Endodermal cell (in vitro differentiated cells): ENCODE data around the gene SCRN2. TPM values are rescaled to one million over a fixed set of nuclear protein-coding genes. Genes with fewer than 3 reads are reported as not detected.

Experiments used
- DNase-seq: peaks from one replicate; pipeline ENCODE4 v3.0.0-alpha.2; 2017
- H3K27ac ChIP-seq: 2 replicates; pipeline ENCODE4 v1.5.1; 2013; ENCODE audit warnings: mild to moderate bottlenecking, low read depth, low read length, moderate library complexity
- H3K27me3 ChIP-seq: 2 replicates; pipeline ENCODE4 v1.6.1; 2013; ENCODE audit warnings: mild to moderate bottlenecking, low read length, moderate library complexity; ENCODE audit not compliant: insufficient read depth, control insufficient read depth, poor library complexity, severe bottlenecking
- H3K36me3 ChIP-seq: 2 replicates; pipeline ENCODE4 v1.7.0; 2013; ENCODE audit warnings: mild to moderate bottlenecking, low read length, moderate library complexity; ENCODE audit not compliant: control insufficient read depth, insufficient read depth
- H3K4me1 ChIP-seq: one replicate; pipeline ENCODE4 v1.7.0; 2013; ENCODE audit warnings: low read length; ENCODE audit not compliant: control insufficient read depth, insufficient read depth
- H3K4me3 ChIP-seq: 2 replicates; pipeline ENCODE4 v1.5.1; 2013; ENCODE audit warnings: mild to moderate bottlenecking, low read length, moderate library complexity
- H3K9ac ChIP-seq: 2 replicates; pipeline ENCODE4 v1.6.1; 2013; ENCODE audit warnings: mild to moderate bottlenecking, low read length, moderate library complexity; ENCODE audit not compliant: poor library complexity, severe bottlenecking; ENCODE audit errors: extremely low read depth
- H3K9me3 ChIP-seq: 2 replicates; pipeline ENCODE4 v1.6.1; 2013; ENCODE audit warnings: mild to moderate bottlenecking, low read length, moderate library complexity; ENCODE audit not compliant: control insufficient read depth
- H3K27ac Mint-ChIP-seq: 2 replicates; pipeline ENCODE4 v1.8.0; 2020; ENCODE audit warnings: mixed read lengths
- H3K27me3 Mint-ChIP-seq: 2 replicates; pipeline ENCODE4 v1.8.0; 2021; ENCODE audit warnings: mild to moderate bottlenecking, mixed read lengths; ENCODE audit not compliant: insufficient read depth
- H3K36me3 Mint-ChIP-seq: 2 replicates; pipeline ENCODE4 v1.8.0; 2020; ENCODE audit warnings: low read depth, mixed read lengths
- H3K4me1 Mint-ChIP-seq: 2 replicates; pipeline ENCODE4 v1.8.0; 2020; ENCODE audit warnings: mixed read lengths
- H3K4me3 Mint-ChIP-seq: 2 replicates; pipeline ENCODE4 v1.8.0; 2020; ENCODE audit warnings: mild to moderate bottlenecking, moderate library complexity, mixed read lengths
- H3K9me3 Mint-ChIP-seq: 2 replicates; pipeline ENCODE4 v1.8.0; 2020; ENCODE audit warnings: mild to moderate bottlenecking, mixed read lengths
- WGBS, 2 experiments: methylation state at CpG; one replicate each; pipeline versions ENCODE4 v1.1.5 to v1.1.7; 2013; ENCODE audit warnings: missing lambda C conversion rate in 2 of 2, mixed read lengths in 1 of 2; ENCODE audit not compliant: insufficient coverage in 1 of 2, insufficient read length in 1 of 2; 5-methylcytosine and 5-hydroxymethylcytosine counted together
- total RNA-seq, 2 donors: library from RNA; stranded (reverse); fragmentation: NEBNext Ultra II Directional in 1 of 2; extraction: Animal tissue kit (Norgen Biotek cat#: 25700) in 1 of 2; gene quantifications; 2 replicates in 1 of 2; 3 replicates in 1 of 2; pipeline ENCODE4 v1.2.1, GENCODE V29; 2021
- TF ChIP-seq, protein P1 (sequence below): fragments of 200-600 bp; sonication (generic); conservative IDR thresholded peaks from 2 replicates; pipeline ENCODE4 v1.5.0; 2021; ENCODE audit warnings: antibody characterized with exemption, mild to moderate bottlenecking

SCRN2 gene
- total RNA-seq, 2 donors from 2014 or later, result 54.5 to 71.9 TPM

DNA sequence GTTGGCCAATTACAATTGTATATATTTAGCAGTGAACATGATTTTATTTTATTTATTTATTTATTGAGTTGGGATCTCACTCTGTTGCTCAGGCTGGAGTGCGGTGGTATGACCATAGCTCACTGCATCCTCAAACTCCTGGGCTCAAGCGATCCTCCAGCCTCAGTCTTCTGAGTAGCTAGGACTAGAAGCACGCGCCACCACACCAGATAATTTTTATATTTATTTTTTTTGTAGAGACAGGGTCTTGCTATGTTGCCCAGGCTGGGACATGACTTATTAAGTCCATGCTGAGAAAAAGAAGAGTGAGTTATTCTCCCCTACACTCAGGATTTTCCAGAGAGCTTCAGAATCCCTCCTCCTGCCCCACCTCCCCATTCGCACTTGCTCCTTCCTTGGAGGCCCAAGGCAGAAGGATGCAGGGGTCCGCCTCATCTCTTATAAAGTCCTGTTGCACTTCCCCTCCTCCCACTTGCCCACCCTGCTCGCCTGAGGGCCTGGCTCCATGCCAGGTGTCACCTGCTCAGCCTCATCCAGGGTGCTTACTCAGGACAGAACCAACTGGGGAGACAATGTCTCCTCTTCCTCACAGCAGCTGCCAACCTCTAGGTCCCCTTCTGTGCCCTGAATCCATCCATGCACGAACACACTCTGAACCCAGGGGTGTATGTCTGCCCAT lies 38.8 kb upstream of the SCRN2 start:
- Histone ChIP-seq H3K9ac (no peak overlapping the region), H3K9me3 (no peaks in the 10 kb centered on the region), H3K27ac (no peak overlapping the region), H3K4me3 (no peak overlapping the region), H3K4me1 (no peaks in the 10 kb centered on the region), H3K36me3 (no peaks in the 10 kb centered on the region), H3K27me3 (no peaks in the 10 kb centered on the region)
- H3K27ac Mint-ChIP-seq, result no peak overlapping the region
- DNase-seq, result no peak
- H3K36me3 Mint-ChIP-seq, result no peaks in the 10 kb centered on the region
- H3K9me3 Mint-ChIP-seq, result no peaks in the 10 kb centered on the region
- TF ChIP-seq, protein P1, sequence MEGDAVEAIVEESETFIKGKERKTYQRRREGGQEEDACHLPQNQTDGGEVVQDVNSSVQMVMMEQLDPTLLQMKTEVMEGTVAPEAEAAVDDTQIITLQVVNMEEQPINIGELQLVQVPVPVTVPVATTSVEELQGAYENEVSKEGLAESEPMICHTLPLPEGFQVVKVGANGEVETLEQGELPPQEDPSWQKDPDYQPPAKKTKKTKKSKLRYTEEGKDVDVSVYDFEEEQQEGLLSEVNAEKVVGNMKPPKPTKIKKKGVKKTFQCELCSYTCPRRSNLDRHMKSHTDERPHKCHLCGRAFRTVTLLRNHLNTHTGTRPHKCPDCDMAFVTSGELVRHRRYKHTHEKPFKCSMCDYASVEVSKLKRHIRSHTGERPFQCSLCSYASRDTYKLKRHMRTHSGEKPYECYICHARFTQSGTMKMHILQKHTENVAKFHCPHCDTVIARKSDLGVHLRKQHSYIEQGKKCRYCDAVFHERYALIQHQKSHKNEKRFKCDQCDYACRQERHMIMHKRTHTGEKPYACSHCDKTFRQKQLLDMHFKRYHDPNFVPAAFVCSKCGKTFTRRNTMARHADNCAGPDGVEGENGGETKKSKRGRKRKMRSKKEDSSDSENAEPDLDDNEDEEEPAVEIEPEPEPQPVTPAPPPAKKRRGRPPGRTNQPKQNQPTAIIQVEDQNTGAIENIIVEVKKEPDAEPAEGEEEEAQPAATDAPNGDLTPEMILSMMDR, result no peak
- peaks cover 19% of the 10 kb centered on the region for H3K27me3 Mint-ChIP-seq
- 83 to 92% methylated on average over 1 to 6 of the region's 8 CpGs for WGBS, 2 experiments
- peaks cover 21% of the 10 kb centered on the region for H3K4me1 Mint-ChIP-seq
- no peak overlapping the region for H3K4me3 Mint-ChIP-seq

DNA sequence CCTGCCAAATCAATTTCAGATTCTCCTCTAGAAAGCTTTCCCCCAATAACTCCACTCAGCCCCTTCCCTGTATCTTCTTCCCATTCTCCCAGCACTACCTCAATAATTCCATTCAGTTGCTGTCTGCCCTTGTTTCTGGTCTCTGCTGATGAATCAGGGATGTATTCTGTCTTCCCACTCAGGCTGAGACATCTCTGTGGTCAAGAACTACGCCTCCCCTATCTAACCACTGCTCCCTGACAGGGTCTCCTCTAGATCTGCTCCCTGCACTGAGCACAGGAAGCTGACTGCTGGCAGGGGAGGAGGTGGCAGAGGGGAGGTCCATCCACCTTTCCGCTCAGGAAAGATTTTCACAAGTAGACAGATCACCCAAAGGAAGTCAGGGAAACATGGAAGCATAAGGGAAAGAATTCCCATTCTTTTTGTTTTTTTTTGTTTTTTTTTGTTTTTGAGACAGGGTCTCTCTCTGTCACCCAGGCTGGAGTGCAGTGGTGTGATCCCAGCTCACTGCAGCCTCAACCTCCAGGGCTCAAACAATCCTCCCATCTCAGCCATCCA lies 38.0 kb upstream of the SCRN2 start:
- H3K4me1 Mint-ChIP-seq, result peaks cover 24% of the 10 kb centered on the region
- Histone ChIP-seq H3K36me3 (no peaks in the 10 kb centered on the region), H3K9me3 (no peaks in the 10 kb centered on the region), H3K27ac (no peak overlapping the region), H3K4me3 (no peak overlapping the region), H3K27me3 (no peaks in the 10 kb centered on the region), H3K9ac (no peak overlapping the region), H3K4me1 (no peaks in the 10 kb centered on the region)
- DNase-seq, result no peak
- TF ChIP-seq, protein P1, result no peak
- peaks cover 28% of the 10 kb centered on the region for H3K27me3 Mint-ChIP-seq
- no peaks in the 10 kb centered on the region for H3K36me3 Mint-ChIP-seq
- H3K9me3 Mint-ChIP-seq, result no peaks in the 10 kb centered on the region
- H3K4me3 Mint-ChIP-seq, result no peak overlapping the region
- H3K27ac Mint-ChIP-seq, result no peak overlapping the region
- WGBS, 2 experiments, result 81% methylated on average over 2 of the region's 2 CpGs; no CpG with 5 or more reads in 1 of the 2 experiments

DNA sequence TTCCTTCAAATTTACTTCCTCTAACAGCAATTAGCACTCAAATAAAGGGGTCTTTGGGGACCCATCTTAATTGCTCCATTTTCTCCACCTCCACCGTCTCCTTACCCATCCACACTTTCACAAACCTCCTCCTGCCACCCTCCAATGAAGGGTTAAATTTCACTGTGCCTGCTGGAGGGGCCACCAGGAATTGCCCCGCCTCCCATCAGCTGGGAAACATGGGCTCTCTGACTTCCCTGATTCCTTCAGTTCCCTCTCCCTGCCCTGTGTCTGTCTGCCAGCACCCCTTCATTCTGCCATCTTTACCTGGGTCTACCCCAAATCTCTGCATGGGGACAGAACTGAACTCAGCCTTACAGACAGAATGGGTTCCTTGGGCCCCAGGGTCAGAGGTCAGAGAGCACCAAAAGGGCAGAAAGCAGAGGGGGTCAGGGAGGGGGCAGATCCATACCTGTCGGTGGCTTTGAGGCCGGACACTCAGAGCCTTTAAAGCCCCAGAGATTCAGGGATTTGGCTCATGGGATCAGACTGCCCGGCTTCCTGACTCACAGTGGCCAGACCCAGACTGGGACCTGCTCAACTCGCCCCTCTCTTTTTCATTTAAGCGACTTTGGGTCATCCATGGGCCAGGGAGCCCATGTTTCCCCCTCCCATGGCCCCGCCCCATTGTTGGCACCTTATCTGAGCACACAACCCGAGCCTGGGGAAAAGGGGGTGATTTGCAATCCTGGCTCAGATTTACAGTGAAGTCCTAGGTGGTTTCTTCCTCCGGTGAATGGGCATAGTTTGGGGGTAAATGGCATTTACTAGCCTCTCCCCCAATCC lies 37.3 kb upstream of the SCRN2 start:
- no peak overlapping the region for H3K4me3 Mint-ChIP-seq
- 76 to 82% methylated on average over 6 to 10 of the region's 10 CpGs for whole genome bisulfite sequencing, 2 experiments
- Histone ChIP-seq H3K4me3 (no peak overlapping the region), H3K9me3 (no peaks in the 10 kb centered on the region), H3K4me1 (no peaks in the 10 kb centered on the region), H3K36me3 (no peaks in the 10 kb centered on the region), H3K9ac (no peak overlapping the region), H3K27ac (no peak overlapping the region), H3K27me3 (no peaks in the 10 kb centered on the region)
- no peak for DNase-seq
- TF ChIP-seq, protein P1, result no peak
- H3K27me3 Mint-ChIP-seq, result peaks cover 29% of the 10 kb centered on the region
- H3K27ac Mint-ChIP-seq, result no peak overlapping the region
- peaks cover 25% of the 10 kb centered on the region for H3K4me1 Mint-ChIP-seq
- H3K9me3 Mint-ChIP-seq, result no peaks in the 10 kb centered on the region
- no peaks in the 10 kb centered on the region for H3K36me3 Mint-ChIP-seq
